ENCODE results near the gene PSD4.

DNA sequence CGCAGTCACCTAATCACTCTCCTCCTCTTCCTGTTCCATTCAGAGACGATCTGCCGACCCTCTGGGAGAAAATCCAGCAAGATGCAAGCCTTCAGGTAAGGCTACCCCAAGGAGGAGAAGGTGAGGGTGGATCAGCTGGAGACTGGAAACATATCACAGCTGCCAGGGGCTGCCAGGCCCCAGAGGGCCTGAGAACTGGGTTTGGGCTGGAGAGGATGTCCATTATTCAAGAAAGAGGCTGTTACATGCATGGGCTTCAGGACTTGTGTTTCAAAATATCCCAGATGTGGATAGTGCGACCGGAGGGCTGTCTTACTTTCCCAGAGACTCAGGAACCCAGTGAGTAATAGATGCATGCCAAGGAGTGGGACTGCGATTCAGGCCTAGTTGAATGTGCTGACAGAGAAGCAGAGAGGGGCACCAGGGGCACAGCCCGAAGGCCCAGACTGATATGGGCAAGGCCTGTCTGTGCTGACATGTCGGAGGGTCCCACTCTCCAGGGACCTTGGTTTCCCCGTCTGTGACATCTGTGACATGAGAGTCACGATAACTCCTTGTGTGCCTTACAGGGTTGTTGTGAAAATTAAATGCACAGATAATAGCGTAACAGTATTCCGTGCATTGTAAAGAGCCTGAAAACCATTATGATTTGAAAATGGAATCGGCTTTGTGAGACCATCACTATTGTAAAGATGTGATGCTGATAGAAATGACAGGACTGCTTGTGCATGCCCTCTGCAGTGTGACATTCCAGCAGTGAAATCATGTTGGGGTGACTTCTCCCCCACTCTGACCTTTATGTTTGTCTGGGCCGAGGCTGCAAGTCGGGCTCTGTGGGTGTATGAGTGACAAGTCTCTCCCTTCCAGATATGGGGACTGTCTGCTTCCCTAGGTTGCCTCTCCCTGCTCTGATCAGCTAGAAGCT is 45.9 kb upstream of the PSD4 start:
- TF ChIP-seq, protein P1, sequence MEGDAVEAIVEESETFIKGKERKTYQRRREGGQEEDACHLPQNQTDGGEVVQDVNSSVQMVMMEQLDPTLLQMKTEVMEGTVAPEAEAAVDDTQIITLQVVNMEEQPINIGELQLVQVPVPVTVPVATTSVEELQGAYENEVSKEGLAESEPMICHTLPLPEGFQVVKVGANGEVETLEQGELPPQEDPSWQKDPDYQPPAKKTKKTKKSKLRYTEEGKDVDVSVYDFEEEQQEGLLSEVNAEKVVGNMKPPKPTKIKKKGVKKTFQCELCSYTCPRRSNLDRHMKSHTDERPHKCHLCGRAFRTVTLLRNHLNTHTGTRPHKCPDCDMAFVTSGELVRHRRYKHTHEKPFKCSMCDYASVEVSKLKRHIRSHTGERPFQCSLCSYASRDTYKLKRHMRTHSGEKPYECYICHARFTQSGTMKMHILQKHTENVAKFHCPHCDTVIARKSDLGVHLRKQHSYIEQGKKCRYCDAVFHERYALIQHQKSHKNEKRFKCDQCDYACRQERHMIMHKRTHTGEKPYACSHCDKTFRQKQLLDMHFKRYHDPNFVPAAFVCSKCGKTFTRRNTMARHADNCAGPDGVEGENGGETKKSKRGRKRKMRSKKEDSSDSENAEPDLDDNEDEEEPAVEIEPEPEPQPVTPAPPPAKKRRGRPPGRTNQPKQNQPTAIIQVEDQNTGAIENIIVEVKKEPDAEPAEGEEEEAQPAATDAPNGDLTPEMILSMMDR (IDR thresholded peaks at IDR 0.05): no peak
- TF ChIP-seq POLR2A (IDR thresholded peaks at IDR 0.05): no peak
- TF ChIP-seq POLR2AphosphoS5 (IDR thresholded peaks at IDR 0.05): no peak
